KMS-11 (cell line): Measurements from ENCODE around the gene UNK.

Source experiments
- H2AFZ ChIP-seq: fragments of 200-600 bp; sonication (generic); 2 replicates; pipeline ENCODE4 v1.6.1; 2016; ENCODE audit warnings: antibody characterized with exemption, mixed run types, low read depth
- H3K27ac ChIP-seq: fragments of 200-600 bp; sonication (generic); 2 replicates; pipeline ENCODE4 v1.6.1; 2016; ENCODE audit warnings: mild to moderate bottlenecking, mixed run types
- H3K27me3 ChIP-seq: fragments of 200-600 bp; sonication (generic); 2 replicates; pipeline ENCODE4 v1.6.1; 2017; ENCODE audit warnings: mild to moderate bottlenecking, low read depth, mixed run types, moderate library complexity; ENCODE audit not compliant: insufficient read depth
- H3K36me3 ChIP-seq: fragments of 200-600 bp; sonication (generic); 2 replicates; pipeline ENCODE4 v1.6.1; 2017; ENCODE audit warnings: mild to moderate bottlenecking, mixed run types; ENCODE audit not compliant: insufficient read depth
- H3K4me1 ChIP-seq: fragments of 200-600 bp; sonication (generic); 2 replicates; pipeline ENCODE4 v1.6.1; 2016; ENCODE audit warnings: mild to moderate bottlenecking, low read depth, mixed run types; ENCODE audit not compliant: poor library complexity, severe bottlenecking
- H3K4me2 ChIP-seq: fragments of 200-600 bp; sonication (generic); 2 replicates; pipeline ENCODE4 v1.7.0; 2016; ENCODE audit warnings: mild to moderate bottlenecking, mixed run types
- H3K4me3 ChIP-seq: fragments of 200-600 bp; sonication (generic); IDR thresholded peaks from 2 replicates; pipeline ENCODE4 v1.6.1; 2017; ENCODE audit warnings: low read depth, low read length, mixed read lengths; ENCODE audit not compliant: insufficient read depth
- H3K79me2 ChIP-seq: fragments of 200-600 bp; sonication (generic); 2 replicates; pipeline ENCODE4 v1.6.1; 2016; ENCODE audit warnings: low read depth, mixed run types; ENCODE audit not compliant: insufficient read depth
- H3K9ac ChIP-seq: fragments of 200-600 bp; sonication (generic); 2 replicates; pipeline ENCODE4 v1.6.1; 2016; ENCODE audit warnings: mild to moderate bottlenecking, mixed run types
- H4K20me1 ChIP-seq: fragments of 200-600 bp; sonication (generic); 2 replicates; pipeline ENCODE4 v1.6.1; 2016; ENCODE audit warnings: mild to moderate bottlenecking, mixed run types; ENCODE audit not compliant: insufficient read depth
- TF ChIP-seq, protein P1 (sequence below): fragments of 200-600 bp; sonication (generic); conservative IDR thresholded peaks from 2 replicates; pipeline ENCODE4 v1.6.1; 2017; ENCODE audit warnings: low read depth, mild to moderate bottlenecking, antibody characterized with exemption, low read length, moderate library complexity, mixed read lengths

The UNK gene

DNA sequence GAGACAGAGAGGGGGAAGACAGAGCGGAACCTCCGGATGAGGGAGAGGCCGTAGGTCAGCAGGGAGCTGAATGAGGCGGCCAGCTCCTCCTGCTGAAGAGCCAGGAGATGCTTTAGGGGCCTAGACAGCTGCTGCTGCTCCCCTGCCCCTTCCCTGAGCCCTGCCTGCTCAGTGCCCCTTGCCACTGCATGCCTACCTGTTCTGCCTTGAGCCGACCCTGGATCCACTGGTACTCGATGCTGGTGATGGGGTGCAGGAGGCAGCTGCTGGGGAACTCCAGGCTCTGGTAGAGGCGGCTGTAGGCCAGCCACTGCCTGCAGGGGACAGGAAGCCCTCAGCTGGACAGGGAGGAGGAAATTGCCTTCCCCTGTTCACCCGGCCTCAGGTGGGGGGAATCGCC lies 52.0 kb downstream of the UNK start:
- no peaks in the 10 kb centered on the region for H3K36me3 ChIP-seq
- TF ChIP-seq, protein P1, sequence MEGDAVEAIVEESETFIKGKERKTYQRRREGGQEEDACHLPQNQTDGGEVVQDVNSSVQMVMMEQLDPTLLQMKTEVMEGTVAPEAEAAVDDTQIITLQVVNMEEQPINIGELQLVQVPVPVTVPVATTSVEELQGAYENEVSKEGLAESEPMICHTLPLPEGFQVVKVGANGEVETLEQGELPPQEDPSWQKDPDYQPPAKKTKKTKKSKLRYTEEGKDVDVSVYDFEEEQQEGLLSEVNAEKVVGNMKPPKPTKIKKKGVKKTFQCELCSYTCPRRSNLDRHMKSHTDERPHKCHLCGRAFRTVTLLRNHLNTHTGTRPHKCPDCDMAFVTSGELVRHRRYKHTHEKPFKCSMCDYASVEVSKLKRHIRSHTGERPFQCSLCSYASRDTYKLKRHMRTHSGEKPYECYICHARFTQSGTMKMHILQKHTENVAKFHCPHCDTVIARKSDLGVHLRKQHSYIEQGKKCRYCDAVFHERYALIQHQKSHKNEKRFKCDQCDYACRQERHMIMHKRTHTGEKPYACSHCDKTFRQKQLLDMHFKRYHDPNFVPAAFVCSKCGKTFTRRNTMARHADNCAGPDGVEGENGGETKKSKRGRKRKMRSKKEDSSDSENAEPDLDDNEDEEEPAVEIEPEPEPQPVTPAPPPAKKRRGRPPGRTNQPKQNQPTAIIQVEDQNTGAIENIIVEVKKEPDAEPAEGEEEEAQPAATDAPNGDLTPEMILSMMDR: no peak

GRCh38 chr17:75837899-75838298 lies 53.3 kb downstream of the UNK start:
- TF ChIP-seq, protein P1: no peak
- no peaks in the 10 kb centered on the region for H3K79me2 ChIP-seq
- no peaks in the 10 kb centered on the region for H3K4me1 ChIP-seq
- no peak overlapping the region for H3K27ac ChIP-seq
- no peak overlapping the region for H3K4me2 ChIP-seq
- no peak overlapping the region for H2AFZ ChIP-seq
- H4K20me1 ChIP-seq: no peaks in the 10 kb centered on the region
- no peak overlapping the region for H3K4me3 ChIP-seq
- H3K36me3 ChIP-seq: no peaks in the 10 kb centered on the region
- H3K9ac ChIP-seq: no peak overlapping the region
- H3K27me3 ChIP-seq: no peaks in the 10 kb centered on the region

More for the DNA sequence above, 52.0 kb downstream of the UNK start:
- Histone ChIP-seq H3K4me1 (no peaks in the 10 kb centered on the region), H3K27me3 (no peaks in the 10 kb centered on the region), H2AFZ (no peak overlapping the region), H3K4me3 (no peak overlapping the region), H3K9ac (no peak overlapping the region), H3K27ac (no peak overlapping the region), H4K20me1 (no peaks in the 10 kb centered on the region), H3K79me2 (no peaks in the 10 kb centered on the region), H3K4me2 (no peak overlapping the region)

DNA sequence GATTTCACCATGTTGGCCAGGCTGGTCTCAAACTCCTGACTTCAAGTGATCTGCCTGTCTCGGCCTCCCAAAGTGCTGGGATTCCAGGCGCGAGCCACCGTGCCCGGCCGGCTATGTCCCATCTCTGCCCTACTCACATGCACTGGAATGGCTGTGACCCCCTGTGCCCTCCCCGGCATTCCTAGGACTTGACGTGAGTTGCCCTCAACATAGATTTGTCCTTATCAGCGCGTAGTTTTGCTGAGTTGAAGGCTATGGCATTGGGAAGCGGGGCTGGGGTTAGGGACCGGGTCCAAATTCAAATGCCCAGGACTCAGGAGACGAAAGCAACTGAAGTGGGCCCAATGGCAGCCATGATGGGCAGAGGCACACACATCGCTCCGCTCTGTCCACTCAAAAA lies 53.8 kb downstream of the UNK start:
- Histone ChIP-seq H3K27ac (no peak overlapping the region), H4K20me1 (no peaks in the 10 kb centered on the region), H3K36me3 (no peaks in the 10 kb centered on the region), H3K4me1 (no peaks in the 10 kb centered on the region), H3K4me3 (no peak overlapping the region), H3K9ac (no peak overlapping the region), H2AFZ (no peak overlapping the region), H3K4me2 (no peak overlapping the region), H3K79me2 (no peaks in the 10 kb centered on the region), H3K27me3 (no peaks in the 10 kb centered on the region)
- TF ChIP-seq, protein P1: no peak

GRCh38 chr17:75839942-75840798 lies 55.6 kb downstream of the UNK start:
- H3K4me2 ChIP-seq: no peak overlapping the region
- no peak overlapping the region for H3K4me3 ChIP-seq
- TF ChIP-seq, protein P1: no peak
- no peak overlapping the region for H2AFZ ChIP-seq
- no peaks in the 10 kb centered on the region for H3K79me2 ChIP-seq
- no peaks in the 10 kb centered on the region for H3K27me3 ChIP-seq
- H3K27ac ChIP-seq: no peak overlapping the region
- H4K20me1 ChIP-seq: no peaks in the 10 kb centered on the region
- H3K36me3 ChIP-seq: no peaks in the 10 kb centered on the region
- peaks cover 4% of the 10 kb centered on the region for H3K4me1 ChIP-seq
- no peak overlapping the region for H3K9ac ChIP-seq
